Lung (tissue), 12 donors: ENCODE results near the gene EVI5. TPM values are rescaled to one million over a fixed set of nuclear protein-coding genes. Genes with fewer than 3 reads are reported as not detected.
A peak's percentile ranks its signal among the peaks of the same experiment; 100 is the strongest.

Experiments used
- ATAC-seq: fragments of 200-7000 bp; cut with Tn5 transposase; one replicate; pipeline ENCODE4 v1.9.1; 2020; ENCODE audit warnings: moderate number of reproducible peaks; ENCODE audit not compliant: insufficient read depth, low FRiP score
- DNase-seq, 3 donors: peaks; one replicate each; pipeline ENCODE4 v3.0.0-alpha.2; 2013 to 2017
- H3K27ac ChIP-seq, 2 donors: one replicate each; pipeline ENCODE4 v1.5.1; 2013; ENCODE audit warnings: mild to moderate bottlenecking in 2 of 2, moderate library complexity in 2 of 2, control low read depth in 1 of 2, inconsistent platforms in 1 of 2, low read depth in 1 of 2, low read length in 1 of 2
- H3K27me3 ChIP-seq, 3 donors: one replicate each; pipeline ENCODE4 v1.5.1; 2013; ENCODE audit warnings: low read length in 2 of 3; ENCODE audit not compliant: control insufficient read depth in 3 of 3, insufficient read depth in 3 of 3
- H3K36me3 ChIP-seq, 4 donors: one replicate each; pipeline ENCODE4 v1.5.1; 2013; ENCODE audit warnings: low read length in 4 of 4, mild to moderate bottlenecking in 1 of 4, moderate library complexity in 1 of 4; ENCODE audit not compliant: control insufficient read depth in 4 of 4, insufficient read depth in 4 of 4
- H3K4me1 ChIP-seq, 5 donors: one replicate each; pipeline ENCODE4 v1.5.1; 2013; ENCODE audit warnings: low read length in 5 of 5, mild to moderate bottlenecking in 2 of 5, moderate library complexity in 1 of 5; ENCODE audit not compliant: control insufficient read depth in 5 of 5, insufficient read depth in 5 of 5
- H3K4me3 ChIP-seq: one replicate; pipeline ENCODE4 v1.5.1; 2013; ENCODE audit warnings: mild to moderate bottlenecking, control low read depth, moderate library complexity
- H3K9ac ChIP-seq, 2 donors: one replicate each; pipeline ENCODE4 v1.5.1; 2013; ENCODE audit warnings: low read length in 2 of 2, control low read depth in 1 of 2; ENCODE audit not compliant: insufficient read depth in 1 of 2
- H3K9me3 ChIP-seq, 4 donors: one replicate each; pipeline ENCODE4 v1.5.1; 2013; ENCODE audit warnings: low read length in 3 of 4, mild to moderate bottlenecking in 1 of 4, moderate library complexity in 1 of 4; ENCODE audit not compliant: control insufficient read depth in 4 of 4, insufficient read depth in 3 of 4
- CTCF ChIP-seq: IDR thresholded peaks from 2 replicates; pipeline ENCODE4 v1.5.1; 2012; ENCODE audit warnings: mild to moderate bottlenecking; ENCODE audit errors: control extremely low read depth, extremely low read depth
- WGBS, 2 donors: extraction: QIAGEN DNeasy Blood & Tissue Kit; methylation state at CpG; one replicate each; pipeline ENCODE4 v1.1.7; 2013; 5-methylcytosine and 5-hydroxymethylcytosine counted together
- polyA plus RNA-seq, 2 donors: library from polyadenylated mRNA; stranded (reverse); fragments of 200-250 nt; gene quantifications; one replicate each; pipeline ENCODE4 v1.2.1, GENCODE V29; 2013
- total RNA-seq, 2 donors: library from RNA; depleted of rRNA in 1 of 2; stranded (reverse); fragments of >200 nt in 1 of 2; gene quantifications; one replicate each; pipeline ENCODE4 v1.2.1, GENCODE V29; 2014 to 2021
- donor health status: control.
- donor health status: control.
- donor health status: Bipolar disorder and iron deficiency.
- donor health status: healthy.
- donor health status: DM: yes; HTN: yes; CAD: no.

EVI5 gene
- total and polyA plus RNA-seq, 4 donors: 4.9 to 88.8 (median 25.1) TPM

GRCh38 chr1:92832537-92833114, 47.7 kb upstream of the EVI5 start:
- H3K4me1 ChIP-seq: peaks cover 2 to 23% (median 8%) of the 10 kb centered on the region in 5 donors
- DNase-seq (peak in 2 of 3 donors; percentile 36 to 44), ATAC-seq (no peak)

GRCh38 chr1:92831762-92832536, 47.0 kb upstream of the EVI5 start, which contains the start of gene RPL5:
RPL5 (plus strand) TSS chr1:92832040; CDS start chr1:92832115, 75 bp downstream.
- Histone ChIP-seq H3K27me3 (no peaks in the 10 kb centered on the region), H3K9me3 (no peaks in the 10 kb centered on the region), H3K9ac (peak within 1 kb of the TSS; percentile 91 to 100), H3K36me3 (peaks cover 10 to 26% (median 19%) of the 10 kb centered on the region in 4 donors), H3K4me1 (peaks cover 2 to 23% (median 8%) of the 10 kb centered on the region in 5 donors), H3K4me3 (peak within 1 kb of the TSS; percentile 71), H3K27ac (peak within 1 kb of the TSS; percentile 80 to 90)
- ATAC-seq (peak; percentile 99), DNase-seq (peak; percentile 98 to 99 (median 99))
- TF ChIP-seq CTCF: peak; percentile 90
- 0% methylated on average over 56 to 57 of the region's 57 CpGs for WGBS, 2 donors

More at GRCh38 chr1:92832537-92833114, 47.7 kb upstream of the EVI5 start:
- Histone ChIP-seq H3K9me3 (no peaks in the 10 kb centered on the region), H3K27me3 (no peaks in the 10 kb centered on the region), H3K27ac (peak overlapping the region; percentile 80 to 90), H3K36me3 (peaks cover 12 to 32% (median 24%) of the 10 kb centered on the region in 4 donors), H3K4me3 (peak overlapping the region; percentile 71), H3K9ac (peak overlapping the region; percentile 91 to 100)
- 0 to 1% methylated on average over 19 of the region's 19 CpGs for WGBS, 2 donors
- TF ChIP-seq CTCF: no peak

- no peak for TF ChIP-seq CTCF
- DNase-seq (no peak), ATAC-seq (no peak)
- Histone ChIP-seq H3K9ac (peak overlapping the region in 1 of 2 donors; percentile 6), H3K9me3 (no peaks in the 10 kb centered on the region), H3K27me3 (no peaks in the 10 kb centered on the region), H3K36me3 (peaks cover 9 to 26% (median 16%) of the 10 kb centered on the region in 4 donors), H3K4me3 (no peak overlapping the region), H3K27ac (no peak overlapping the region), H3K4me1 (peaks cover 2 to 23% (median 8%) of the 10 kb centered on the region in 5 donors)
- WGBS, 2 donors: 60 to 64% methylated on average over 4 of the region's 4 CpGs
Observed at GRCh38 chr1:92831368-92831761, 46.5 kb upstream of the EVI5 start.
